Fibroblast of lung (primary cell): Measurements from ENCODE around the gene SFT2D2. TPM values are rescaled to one million over a fixed set of nuclear protein-coding genes. Genes with fewer than 3 reads are reported as not detected.

Experiments
- DNase-seq, 2 donors: peaks; one replicate each; pipeline versions ENCODE4 v3.0.0 to v3.0.0-alpha.2; 2010; ENCODE audit warnings: low read depth in 2 of 2
- H2AFZ ChIP-seq: 2 replicates; pipeline ENCODE4 v1.5.1; 2012; ENCODE audit warnings: low read length, control low read depth, inconsistent platforms
- H3K27ac ChIP-seq: 2 replicates; pipeline ENCODE4 v1.5.1; 2011; ENCODE audit warnings: low read length, control low read depth; ENCODE audit not compliant: insufficient read depth
- H3K27me3 ChIP-seq: 2 replicates; pipeline ENCODE4 v1.5.1; 2011; ENCODE audit warnings: mild to moderate bottlenecking, low read length; ENCODE audit not compliant: control insufficient read depth, insufficient read depth
- H3K36me3 ChIP-seq: 2 replicates; pipeline ENCODE4 v1.5.1; 2011; ENCODE audit warnings: low read length; ENCODE audit not compliant: control insufficient read depth, insufficient read depth
- H3K4me1 ChIP-seq: 2 replicates; pipeline ENCODE4 v1.5.1; 2011; ENCODE audit warnings: low read length; ENCODE audit not compliant: control insufficient read depth, insufficient read depth; ENCODE audit errors: extremely low read depth
- H3K4me2 ChIP-seq: 2 replicates; pipeline ENCODE4 v1.5.1; 2011; ENCODE audit warnings: low read length, control low read depth; ENCODE audit not compliant: insufficient read depth; ENCODE audit errors: extremely low read depth
- H3K4me3 ChIP-seq, 4 experiments: fragments of 200-600 bp in 1 of 4; sonication (generic) in 1 of 4; replicated peaks in 1 of 4; 2 replicates each; pipeline ENCODE4 v1.5.1; 2011 to 2016; ENCODE audit warnings: low read length in 4 of 4, low read depth in 3 of 4, mild to moderate bottlenecking in 3 of 4, control low read depth in 2 of 4, inconsistent platforms in 1 of 4, mixed read lengths in 1 of 4; ENCODE audit not compliant: insufficient read depth in 1 of 4; ENCODE audit errors: control extremely low read depth in 1 of 4
- H3K79me2 ChIP-seq: 2 replicates; pipeline ENCODE4 v1.5.1; 2012; ENCODE audit warnings: mild to moderate bottlenecking, low read length, inconsistent platforms; ENCODE audit not compliant: control insufficient read depth, insufficient read depth
- H3K9ac ChIP-seq: 2 replicates; pipeline ENCODE4 v1.5.1; 2011; ENCODE audit warnings: mild to moderate bottlenecking, low read length, control low read depth; ENCODE audit not compliant: insufficient read depth
- H3K9me3 ChIP-seq: 2 replicates; pipeline ENCODE4 v1.5.1; 2012; ENCODE audit warnings: low read depth, low read length; ENCODE audit not compliant: control insufficient read depth, insufficient read depth
- H4K20me1 ChIP-seq: 2 replicates; pipeline ENCODE4 v1.5.1; 2011; ENCODE audit warnings: low read length; ENCODE audit not compliant: control insufficient read depth, insufficient read depth; ENCODE audit errors: extremely low read depth
- CTCF ChIP-seq, 2 donors: IDR thresholded peaks in 1 of 2; conservative IDR thresholded peaks in 1 of 2; 1 replicate in 1 of 2; 2 replicates in 1 of 2; pipeline ENCODE4 v1.5.1; 2011 to 2012; ENCODE audit warnings: low read length in 2 of 2, control low read depth in 1 of 2, inconsistent platforms in 1 of 2, low read depth in 1 of 2, mild to moderate bottlenecking in 1 of 2
- EZH2 ChIP-seq: IDR thresholded peaks from 2 replicates; pipeline ENCODE4 v1.5.1; 2012; ENCODE audit warnings: low read length, control low read depth, mild to moderate bottlenecking; ENCODE audit errors: missing control alignments
- polyA plus RNA-seq, 2 donors: library from polyadenylated mRNA; depleted of rRNA in 1 of 2; stranded (reverse) in 1 of 2; unstranded in 1 of 2; fragments of >200 nt; gene quantifications; 2 replicates each; pipeline ENCODE4 v1.2.1, GENCODE V29; 2011 to 2012; ENCODE audit warnings: missing spikeins in 1 of 2
- total RNA-seq: library from RNA; depleted of rRNA; stranded (reverse); fragments of >200 nt; gene quantifications from 2 replicates; pipeline ENCODE4 v1.2.1, GENCODE V29; 2014

Gene SFT2D2
- total and polyA plus RNA-seq, 2 donors (not counting 1 experiment from before 2014, with no cell fraction given), result 29.4 to 36.4 TPM

- no peak for DNase-seq
- no peaks in the 10 kb centered on the region for H3K4me1 ChIP-seq
- H3K27me3 ChIP-seq, result peaks cover 6% of the 10 kb centered on the region
- no peaks in the 10 kb centered on the region for H3K79me2 ChIP-seq
- no peaks in the 10 kb centered on the region for H3K36me3 ChIP-seq
- no peak overlapping the region for H3K4me2 ChIP-seq
- no peak overlapping the region for H3K9ac ChIP-seq
- no peak overlapping the region for H3K4me3 ChIP-seq
- TF ChIP-seq EZH2, result no peak
- no peak overlapping the region for H3K27ac ChIP-seq
- no peak overlapping the region for H2AFZ ChIP-seq
- no peaks in the 10 kb centered on the region for H4K20me1 ChIP-seq
- H3K9me3 ChIP-seq, result no peaks in the 10 kb centered on the region
Observed at GRCh38 chr1:168221275-168221674, 4.5 kb upstream of the SFT2D2 start.

GRCh38 chr1:168223261-168223660, 2.5 kb upstream of the SFT2D2 start:
- no peak overlapping the region for H3K4me3 ChIP-seq
- peaks cover 6% of the 10 kb centered on the region for H3K27me3 ChIP-seq
- TF ChIP-seq CTCF (conservative IDR thresholded peaks at IDR 0.05 in 1 of 2, IDR thresholded peaks at IDR 0.05 in 1 of 2; ENCODE audit: low read depth in 1 of 2, low read length in 2 of 2), result no peak
- TF ChIP-seq EZH2, result no peak
- no peaks in the 10 kb centered on the region for H3K9me3 ChIP-seq
- no peak overlapping the region for H2AFZ ChIP-seq
- H4K20me1 ChIP-seq, result no peaks in the 10 kb centered on the region
- H3K27ac ChIP-seq, result no peak overlapping the region
- no peaks in the 10 kb centered on the region for H3K4me1 ChIP-seq
- no peak overlapping the region for H3K4me2 ChIP-seq
- no peak for DNase-seq
- H3K9ac ChIP-seq, result no peak overlapping the region
- no peaks in the 10 kb centered on the region for H3K36me3 ChIP-seq
- H3K79me2 ChIP-seq, result peaks cover 4% of the 10 kb centered on the region

- Histone ChIP-seq H3K36me3 (no peaks in the 10 kb centered on the region), H3K4me2 (no peak overlapping the region), H2AFZ (no peak overlapping the region), H3K27me3 (peaks cover 6% of the 10 kb centered on the region), H3K27ac (no peak overlapping the region), H3K4me1 (no peaks in the 10 kb centered on the region), H3K9ac (no peak overlapping the region), H3K9me3 (no peaks in the 10 kb centered on the region), H3K79me2 (peaks cover 8% of the 10 kb centered on the region), H3K4me3 (no peak overlapping the region), H4K20me1 (no peaks in the 10 kb centered on the region)
- DNase-seq, result no peak
- TF ChIP-seq EZH2, result no peak
- no peak for TF ChIP-seq CTCF (conservative IDR thresholded peaks at IDR 0.05 in 1 of 2, IDR thresholded peaks at IDR 0.05 in 1 of 2; ENCODE audit: low read depth in 1 of 2, low read length in 2 of 2)
Observed at GRCh38 chr1:168223681-168224540, 1.9 kb upstream of the SFT2D2 start.
